H1 (cell line): ENCODE data around the gene RSPO1. TPM values are rescaled to one million over a fixed set of nuclear protein-coding genes. Genes with fewer than 3 reads are reported as not detected.

Source experiments
- polyA plus RNA-seq, 7 experiments: library from polyadenylated mRNA; depleted of rRNA in 3 of 7; stranded (reverse) in 5 of 7; unstranded in 2 of 7; fragments of >200 nt in 5 of 7; fragments of 200-250 nt in 2 of 7; gene quantifications; 1 replicate in 5 of 7; 2 replicates in 1 of 7; 4 replicates in 1 of 7; pipeline versions ENCODE4 v1.2.1 to v1.2.3, GENCODE V29; 2011 to 2013; ENCODE audit warnings: missing spikeins in 2 of 7, mixed read lengths in 2 of 7
- total RNA-seq: library from RNA; stranded (reverse); fragmentation: NEBNext Ultra II Directional; extraction: Animal tissue kit (Norgen Biotek cat#: 25700); gene quantifications from 2 replicates; pipeline ENCODE4 v1.2.1, GENCODE V29; 2021

The RSPO1 gene
- total and polyA plus RNA-seq, 2 of the 8 experiments (the other 6 are each of a cell fraction or from before 2014, with no cell fraction given) = 0.39 TPM; not detected in 1

Other genes with a start within 250 kb of the RSPO1 start
- gene ZC3H12A, start 160.3 kb downstream of the RSPO1 start, total RNA-seq = 7.4 TPM in 2 replicates
- 10.0 and 13.7 TPM in 2 replicates for gene ZC3H12A, start 160.3 kb downstream of the RSPO1 start, polyA plus RNA-seq (2011; rRNA removed)
- gene MEAF6, start 120.1 kb downstream of the RSPO1 start, total RNA-seq = 36.9 and 38.8 TPM in 2 replicates
- 12.7 and 23.0 TPM in 2 replicates for gene MEAF6, start 120.1 kb downstream of the RSPO1 start, polyA plus RNA-seq (2011; rRNA removed)
- 14.8 and 15.7 TPM in 2 replicates for gene SNIP1, start 80.6 kb downstream of the RSPO1 start, total RNA-seq
- gene SNIP1, start 80.6 kb downstream of the RSPO1 start, polyA plus RNA-seq (2011; rRNA removed) = 3.7 and 6.3 TPM in 2 replicates
- gene DNALI1, start 78.0 kb downstream of the RSPO1 start, total RNA-seq = 9.5 and 11.3 TPM in 2 replicates
- gene DNALI1, start 78.0 kb downstream of the RSPO1 start, polyA plus RNA-seq (2011; rRNA removed) = 8.9 and 10.9 TPM in 2 replicates
- 88.3 and 95.6 TPM in 2 replicates for gene GNL2, start 39.0 kb downstream of the RSPO1 start, total RNA-seq
- gene GNL2, start 39.0 kb downstream of the RSPO1 start, polyA plus RNA-seq (2011; rRNA removed) = 14.0 and 22.2 TPM in 2 replicates
- gene CDCA8, start 57.6 kb upstream of the RSPO1 start, total RNA-seq = 41.6 and 43.9 TPM in 2 replicates
- 37.8 and 46.2 TPM in 2 replicates for gene CDCA8, start 57.6 kb upstream of the RSPO1 start, polyA plus RNA-seq (2011; rRNA removed)
- 1.0 and 1.5 TPM in 2 replicates for gene EPHA10, start 130.2 kb upstream of the RSPO1 start, total RNA-seq
- gene EPHA10, start 130.2 kb upstream of the RSPO1 start, polyA plus RNA-seq (2011; rRNA removed) = 0.54 and 1.2 TPM in 2 replicates
- 4.2 and 4.8 TPM in 2 replicates for gene MANEAL, start 159.0 kb upstream of the RSPO1 start, total RNA-seq
- 7.1 and 7.2 TPM in 2 replicates for gene MANEAL, start 159.0 kb upstream of the RSPO1 start, polyA plus RNA-seq (2011; rRNA removed)
- 36.9 and 42.4 TPM in 2 replicates for gene C1orf122, start 172.9 kb upstream of the RSPO1 start, total RNA-seq
- 32.1 and 45.4 TPM in 2 replicates for gene C1orf122, start 172.9 kb upstream of the RSPO1 start, polyA plus RNA-seq (2011; rRNA removed)
- gene YRDC, start 173.3 kb upstream of the RSPO1 start, total RNA-seq = 21.6 and 23.1 TPM in 2 replicates
- gene YRDC, start 173.3 kb upstream of the RSPO1 start, polyA plus RNA-seq (2011; rRNA removed) = 20.6 and 21.1 TPM in 2 replicates
- 12.6 and 15.5 TPM in 2 replicates for gene MTF1, start 224.7 kb upstream of the RSPO1 start, total RNA-seq
- gene MTF1, start 224.7 kb upstream of the RSPO1 start, polyA plus RNA-seq (2011; rRNA removed) = 3.2 and 4.0 TPM in 2 replicates